Kidney epithelial cell (primary cell): ENCODE data around the gene DMXL1. TPM values are rescaled to one million over a fixed set of nuclear protein-coding genes. Genes with fewer than 3 reads are reported as not detected.

Experiments
- DNase-seq: peaks from one replicate; pipeline ENCODE4 v3.0.0-alpha.2; 2010; ENCODE audit warnings: low read depth
- H3K27me3 ChIP-seq: 2 replicates; pipeline ENCODE4 v1.6.0; 2011; ENCODE audit warnings: low read length; ENCODE audit not compliant: control insufficient read depth, insufficient read depth
- H3K36me3 ChIP-seq: 2 replicates; pipeline ENCODE4 v1.5.1; 2011; ENCODE audit warnings: low read length; ENCODE audit not compliant: control insufficient read depth, insufficient read depth
- H3K4me3 ChIP-seq: 2 replicates; pipeline ENCODE4 v1.5.1; 2011; ENCODE audit warnings: low read depth, mild to moderate bottlenecking, control low read depth, low read length
- total RNA-seq: library from RNA; depleted of rRNA; stranded (reverse); fragments of >200 nt; gene quantifications from 2 replicates; pipeline ENCODE4 v1.2.3, GENCODE V29; 2015
- TF ChIP-seq, protein P1 (sequence below): IDR thresholded peaks from 2 replicates; pipeline ENCODE4 v1.5.1; 2011; ENCODE audit warnings: mild to moderate bottlenecking, moderate library complexity, low read length, control low read depth, inconsistent platforms; ENCODE audit not compliant: insufficient read depth, poor library complexity, severe bottlenecking

The DMXL1 gene
- total RNA-seq, 1 donor from 2014 or later = 20.8 TPM

GRCh38 chr5:119217183-119217582 is 146.3 kb downstream of the DMXL1 start:
- DNase-seq = no peak
- Histone ChIP-seq H3K27me3 (no peaks in the 10 kb centered on the region), H3K4me3 (no peak overlapping the region), H3K36me3 (no peaks in the 10 kb centered on the region)
- TF ChIP-seq, protein P1, sequence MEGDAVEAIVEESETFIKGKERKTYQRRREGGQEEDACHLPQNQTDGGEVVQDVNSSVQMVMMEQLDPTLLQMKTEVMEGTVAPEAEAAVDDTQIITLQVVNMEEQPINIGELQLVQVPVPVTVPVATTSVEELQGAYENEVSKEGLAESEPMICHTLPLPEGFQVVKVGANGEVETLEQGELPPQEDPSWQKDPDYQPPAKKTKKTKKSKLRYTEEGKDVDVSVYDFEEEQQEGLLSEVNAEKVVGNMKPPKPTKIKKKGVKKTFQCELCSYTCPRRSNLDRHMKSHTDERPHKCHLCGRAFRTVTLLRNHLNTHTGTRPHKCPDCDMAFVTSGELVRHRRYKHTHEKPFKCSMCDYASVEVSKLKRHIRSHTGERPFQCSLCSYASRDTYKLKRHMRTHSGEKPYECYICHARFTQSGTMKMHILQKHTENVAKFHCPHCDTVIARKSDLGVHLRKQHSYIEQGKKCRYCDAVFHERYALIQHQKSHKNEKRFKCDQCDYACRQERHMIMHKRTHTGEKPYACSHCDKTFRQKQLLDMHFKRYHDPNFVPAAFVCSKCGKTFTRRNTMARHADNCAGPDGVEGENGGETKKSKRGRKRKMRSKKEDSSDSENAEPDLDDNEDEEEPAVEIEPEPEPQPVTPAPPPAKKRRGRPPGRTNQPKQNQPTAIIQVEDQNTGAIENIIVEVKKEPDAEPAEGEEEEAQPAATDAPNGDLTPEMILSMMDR = no peak

DNA sequence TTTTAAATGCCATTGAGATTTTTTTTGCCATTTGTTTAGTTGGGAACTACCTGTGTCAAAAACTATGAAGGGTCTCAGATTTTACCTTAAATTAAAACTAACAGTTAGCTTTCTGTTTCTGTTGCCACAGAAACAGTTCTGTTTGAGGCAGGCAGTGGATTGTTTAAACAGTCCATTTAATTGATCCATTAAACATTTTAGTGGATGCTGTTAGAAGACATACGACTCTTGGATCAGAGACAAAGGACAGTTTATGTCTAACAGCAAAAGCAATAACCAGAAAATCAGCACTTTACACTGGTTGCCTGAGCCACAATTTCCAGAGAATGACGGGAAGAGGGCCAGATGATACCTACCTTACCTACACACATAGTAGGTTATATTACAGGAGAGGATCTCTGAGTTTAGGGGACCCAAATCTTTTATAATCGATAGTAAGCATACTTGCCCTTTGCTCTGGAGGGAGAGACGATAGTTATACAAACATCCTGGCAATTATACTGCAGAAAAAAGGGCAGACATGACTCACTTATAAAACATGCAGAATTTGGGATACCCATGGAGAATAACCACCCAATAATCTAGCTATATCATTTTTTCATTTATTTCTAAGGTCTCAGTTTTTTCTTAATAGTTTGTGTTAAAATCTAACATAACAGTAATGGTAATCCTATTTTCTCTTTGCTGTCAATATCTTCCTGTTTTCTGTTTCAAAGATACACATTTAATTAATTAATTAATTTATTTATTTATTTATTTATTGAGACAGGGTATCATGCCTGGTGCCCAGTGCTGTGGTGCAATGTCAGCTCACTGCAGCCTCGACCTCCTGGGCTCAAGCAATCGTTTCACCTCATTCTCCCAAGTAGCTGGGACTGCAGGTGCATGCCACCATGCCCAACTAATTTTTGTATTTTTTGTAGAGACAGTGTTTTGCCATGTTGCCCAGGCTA is 148.2 kb downstream of the DMXL1 start:
- no peak for DNase-seq
- TF ChIP-seq, protein P1 = no peak
- no peaks in the 10 kb centered on the region for H3K27me3 ChIP-seq
- no peak overlapping the region for H3K4me3 ChIP-seq
- no peaks in the 10 kb centered on the region for H3K36me3 ChIP-seq

GRCh38 chr5:119220576-119221197 is 149.8 kb downstream of the DMXL1 start:
- TF ChIP-seq, protein P1 = no peak
- DNase-seq = no peak
- Histone ChIP-seq H3K36me3 (no peaks in the 10 kb centered on the region), H3K4me3 (no peak overlapping the region), H3K27me3 (no peaks in the 10 kb centered on the region)

DNA sequence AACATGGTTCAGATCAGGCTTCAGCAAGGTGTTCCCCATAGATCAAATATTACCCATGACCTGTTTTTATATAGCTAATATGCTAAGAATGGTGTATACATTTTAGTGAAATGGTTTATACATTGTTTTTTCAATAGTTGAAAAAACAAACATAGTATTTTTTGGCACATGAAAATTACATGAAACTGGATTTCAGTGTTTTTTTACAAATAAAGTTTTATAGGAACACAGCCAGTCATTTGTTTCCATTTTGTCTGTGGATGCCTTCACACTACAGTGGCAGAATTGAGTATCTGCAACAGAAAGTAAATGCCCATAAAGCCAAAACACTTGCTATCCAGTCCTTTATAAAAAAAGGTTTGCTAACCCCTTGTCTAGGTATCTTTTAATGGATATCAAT is 150.4 kb downstream of the DMXL1 start:
- TF ChIP-seq, protein P1 = no peak
- Histone ChIP-seq H3K4me3 (no peak overlapping the region), H3K36me3 (no peaks in the 10 kb centered on the region), H3K27me3 (no peaks in the 10 kb centered on the region)
- DNase-seq = no peak

DNA sequence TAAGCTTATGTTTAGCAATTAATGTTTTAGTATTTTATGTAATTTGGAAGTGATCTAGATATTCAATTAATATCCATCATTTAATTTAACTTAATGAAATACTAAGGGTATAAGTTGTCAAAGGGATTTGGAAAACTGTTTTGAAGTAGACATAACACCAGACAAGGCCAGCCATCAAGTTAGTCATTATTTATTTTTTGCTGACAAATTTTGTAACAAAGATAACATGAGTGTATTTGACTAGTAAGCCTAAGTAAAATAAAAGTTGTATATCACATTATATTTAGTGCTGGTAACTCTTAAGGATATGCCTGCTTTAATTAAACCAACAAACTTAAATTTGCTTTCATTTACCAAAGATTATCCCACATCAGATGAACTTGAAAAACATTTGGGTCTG is 159.1 kb downstream of the DMXL1 start:
- no peak for DNase-seq
- TF ChIP-seq, protein P1 = no peak
- H3K4me3 ChIP-seq = no peak overlapping the region
- H3K36me3 ChIP-seq = no peaks in the 10 kb centered on the region
- no peaks in the 10 kb centered on the region for H3K27me3 ChIP-seq
